Measurements from ENCODE around the gene ZNRF2.

DNA sequence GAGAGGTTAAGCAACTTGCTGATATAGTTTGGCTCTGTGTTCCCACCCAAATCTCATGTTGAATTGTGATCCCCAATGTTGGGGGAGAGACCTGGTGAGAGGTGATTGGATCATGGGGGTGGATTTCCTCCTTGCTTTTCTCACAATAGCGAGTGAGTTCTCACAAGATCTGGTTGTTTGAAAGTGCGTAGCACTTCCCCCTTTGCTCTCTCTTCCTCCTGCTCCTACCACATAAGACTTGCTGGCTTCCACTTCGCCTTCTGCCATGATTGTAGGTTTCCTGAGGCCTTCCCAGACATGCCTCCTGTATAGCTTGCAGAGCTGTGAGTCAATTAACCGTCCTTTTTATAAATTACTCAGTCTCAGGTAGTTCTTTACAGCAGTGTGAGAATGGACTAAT, 13.5 kb upstream of the ZNRF2 start:
- TF ChIP-seq, protein P1, sequence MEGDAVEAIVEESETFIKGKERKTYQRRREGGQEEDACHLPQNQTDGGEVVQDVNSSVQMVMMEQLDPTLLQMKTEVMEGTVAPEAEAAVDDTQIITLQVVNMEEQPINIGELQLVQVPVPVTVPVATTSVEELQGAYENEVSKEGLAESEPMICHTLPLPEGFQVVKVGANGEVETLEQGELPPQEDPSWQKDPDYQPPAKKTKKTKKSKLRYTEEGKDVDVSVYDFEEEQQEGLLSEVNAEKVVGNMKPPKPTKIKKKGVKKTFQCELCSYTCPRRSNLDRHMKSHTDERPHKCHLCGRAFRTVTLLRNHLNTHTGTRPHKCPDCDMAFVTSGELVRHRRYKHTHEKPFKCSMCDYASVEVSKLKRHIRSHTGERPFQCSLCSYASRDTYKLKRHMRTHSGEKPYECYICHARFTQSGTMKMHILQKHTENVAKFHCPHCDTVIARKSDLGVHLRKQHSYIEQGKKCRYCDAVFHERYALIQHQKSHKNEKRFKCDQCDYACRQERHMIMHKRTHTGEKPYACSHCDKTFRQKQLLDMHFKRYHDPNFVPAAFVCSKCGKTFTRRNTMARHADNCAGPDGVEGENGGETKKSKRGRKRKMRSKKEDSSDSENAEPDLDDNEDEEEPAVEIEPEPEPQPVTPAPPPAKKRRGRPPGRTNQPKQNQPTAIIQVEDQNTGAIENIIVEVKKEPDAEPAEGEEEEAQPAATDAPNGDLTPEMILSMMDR (IDR thresholded peaks at IDR 0.05), result no peak
- TF ChIP-seq EP300 (IDR thresholded peaks at IDR 0.05) (no peak), POLR2A (IDR thresholded peaks at IDR 0.05) (no peak)

All from tibial nerve (tissue), 4 donors.